CD14-positive monocyte (primary cell): Measurements from ENCODE around the gene PERM1. TPM values are rescaled to one million over a fixed set of nuclear protein-coding genes. Genes with fewer than 3 reads are reported as not detected.
"Not testable (repeated sequence)": the region's sequence is repeated elsewhere in the genome, so short reads cannot be mapped to it uniquely, and the experiment has no call there.

Experiments used
- DNase-seq, 3 donors: peaks; one replicate each; pipeline ENCODE4 v3.0.0-alpha.2; 2011 to 2022
- H2AFZ ChIP-seq: 2 replicates; pipeline ENCODE4 v1.6.0; 2012; ENCODE audit warnings: mild to moderate bottlenecking, low read depth, low read length, inconsistent platforms; ENCODE audit not compliant: insufficient read depth, poor library complexity, severe bottlenecking
- H3K27ac ChIP-seq, 2 donors: 1 replicate in 1 of 2; 2 replicates in 1 of 2; pipeline ENCODE4 v1.5.1; 2012 to 2013; ENCODE audit warnings: low read length in 2 of 2, control low read depth in 1 of 2, inconsistent platforms in 1 of 2, low read depth in 1 of 2, mild to moderate bottlenecking in 1 of 2
- H3K27me3 ChIP-seq, 2 donors: one replicate each; pipeline versions ENCODE4 v1.6.0 to v1.6.1; 2011 to 2013; ENCODE audit warnings: low read length in 2 of 2; ENCODE audit not compliant: control insufficient read depth in 2 of 2, insufficient read depth in 2 of 2
- H3K36me3 ChIP-seq, 2 donors: replicated peaks in 1 of 2; 1 replicate in 1 of 2; 2 replicates in 1 of 2; pipeline versions ENCODE4 v1.5.1 to v1.6.1; 2012 to 2013; ENCODE audit warnings: low read length in 2 of 2, control low read depth in 1 of 2, inconsistent platforms in 1 of 2, mild to moderate bottlenecking in 1 of 2; ENCODE audit not compliant: insufficient read depth in 2 of 2, control insufficient read depth in 1 of 2
- H3K4me1 ChIP-seq, 2 donors: 1 replicate in 1 of 2; 2 replicates in 1 of 2; pipeline versions ENCODE4 v1.5.1 to v1.6.1; 2012 to 2013; ENCODE audit warnings: low read length in 2 of 2, control low read depth in 1 of 2, inconsistent platforms in 1 of 2, mild to moderate bottlenecking in 1 of 2, moderate library complexity in 1 of 2; ENCODE audit not compliant: insufficient read depth in 2 of 2, control insufficient read depth in 1 of 2
- H3K4me2 ChIP-seq: replicated peaks from 2 replicates; pipeline ENCODE3; 2012; ENCODE audit warnings: low read length, moderate library complexity, mild to moderate bottlenecking; ENCODE audit not compliant: poor library complexity, severe bottlenecking; ENCODE audit errors: extremely low read depth
- H3K4me3 ChIP-seq, 3 experiments: fragments of 200-600 bp in 1 of 3; sonication (generic) in 1 of 3; replicated peaks in 1 of 3; 1 replicate in 2 of 3; 2 replicates in 1 of 3; pipeline ENCODE4 v1.5.1; 2011 to 2013; ENCODE audit warnings: low read length in 3 of 3, mild to moderate bottlenecking in 3 of 3, control low read depth in 2 of 3, low read depth in 2 of 3, inconsistent platforms in 1 of 3, moderate library complexity in 1 of 3
- H3K79me2 ChIP-seq: 2 replicates; pipeline ENCODE4 v1.6.0; 2012; ENCODE audit warnings: mild to moderate bottlenecking, control low read depth, inconsistent platforms, low read length, moderate library complexity; ENCODE audit not compliant: insufficient read depth
- H3K9ac ChIP-seq: 2 replicates; pipeline ENCODE4 v1.6.0; 2017; ENCODE audit warnings: low read length, mild to moderate bottlenecking; ENCODE audit not compliant: insufficient read depth, poor library complexity, severe bottlenecking
- H3K9me3 ChIP-seq, 2 donors: replicated peaks in 1 of 2; 1 replicate in 1 of 2; 2 replicates in 1 of 2; pipeline versions ENCODE4 v1.5.1 to v1.6.1; 2012 to 2013; ENCODE audit warnings: low read length in 2 of 2, control low read depth in 1 of 2; ENCODE audit not compliant: control insufficient read depth in 1 of 2, insufficient read depth in 1 of 2
- H4K20me1 ChIP-seq: 2 replicates; pipeline ENCODE4 v1.6.0; 2012; ENCODE audit warnings: mild to moderate bottlenecking, low read length, control low read depth, moderate library complexity; ENCODE audit not compliant: insufficient read depth
- H3K27ac Mint-ChIP-seq, 7 donors: one replicate each; pipeline ENCODE4 v1.8.0; 2020; ENCODE audit warnings: mild to moderate bottlenecking in 7 of 7, mixed read lengths in 7 of 7, moderate library complexity in 6 of 7, inconsistent platforms in 2 of 7
- H3K27me3 Mint-ChIP-seq, 3 donors: one replicate each; pipeline ENCODE4 v1.8.0; 2021 to 2022; ENCODE audit warnings: low read depth in 3 of 3, mild to moderate bottlenecking in 3 of 3, mixed read lengths in 3 of 3, moderate library complexity in 3 of 3, inconsistent platforms in 1 of 3
- H3K36me3 Mint-ChIP-seq, 2 donors: one replicate each; pipeline ENCODE4 v1.8.0; 2020; ENCODE audit warnings: mixed read lengths in 2 of 2, inconsistent platforms in 1 of 2, mild to moderate bottlenecking in 1 of 2
- H3K4me1 Mint-ChIP-seq: one replicate; pipeline ENCODE4 v1.8.0; 2020; ENCODE audit warnings: mild to moderate bottlenecking, mixed read lengths
- H3K4me3 Mint-ChIP-seq, 2 donors: one replicate each; pipeline ENCODE4 v1.8.0; 2020; ENCODE audit warnings: mild to moderate bottlenecking in 2 of 2, mixed read lengths in 2 of 2, moderate library complexity in 1 of 2
- H3K9me3 Mint-ChIP-seq, 7 donors: one replicate each; pipeline ENCODE4 v1.8.0; 2020 to 2022; ENCODE audit warnings: mixed read lengths in 7 of 7, mild to moderate bottlenecking in 6 of 7, moderate library complexity in 6 of 7, inconsistent platforms in 2 of 7
- whole genome bisulfite sequencing: methylation state at CpG from one replicate; pipeline ENCODE4 v1.1.5; 2013; ENCODE audit warnings: missing lambda C conversion rate; ENCODE audit not compliant: insufficient coverage; 5-methylcytosine and 5-hydroxymethylcytosine counted together
- intact Hi-C, 2 donors: fragments of 100-400 bp; cut with micrococcal nuclease; formaldehyde crosslinking; loops; one replicate each; pipeline versions ENCODE4 v1.15.0 to v1.15.1; 2023
- polyA plus RNA-seq, 3 donors: library from polyadenylated mRNA; depleted of rRNA in 1 of 3; unstranded in 2 of 3; stranded (reverse) in 1 of 3; fragments of 300-500 nt in 2 of 3; fragments of >200 nt in 1 of 3; fragmentation: Illumina TruSeq in 2 of 3; gene quantifications; 1 replicate in 2 of 3; 2 replicates in 1 of 3; pipeline ENCODE4 v1.2.3, GENCODE V29; 2012 to 2021
- TF ChIP-seq, protein P1 (sequence below): fragments of 200-600 bp; IDR thresholded peaks from one replicate; pipeline ENCODE4 v1.8.0; 2022; ENCODE audit warnings: antibody characterized with exemption, mild to moderate bottlenecking

Gene PERM1
- polyA plus RNA-seq, 3 donors: not detected

GRCh38 chr1:991895-992294 lies 10.0 kb upstream of the PERM1 start:
- H2AFZ ChIP-seq: no peak overlapping the region
- Mint-ChIP-seq H3K27ac (no peak overlapping the region), H3K9me3 (peaks cover 14 to 39% (median 31%) of the 10 kb centered on the region in 7 donors), H3K27me3 (peaks cover 51 to 78% (median 66%) of the 10 kb centered on the region in 3 donors), H3K4me3 (peak overlapping the region in 1 of 2 donors; percentile 1), H3K36me3 (peaks cover 0 to 2% of the 10 kb centered on the region in 2 donors), H3K4me1 (peaks cover 3% of the 10 kb centered on the region)
- TF ChIP-seq, protein P1, sequence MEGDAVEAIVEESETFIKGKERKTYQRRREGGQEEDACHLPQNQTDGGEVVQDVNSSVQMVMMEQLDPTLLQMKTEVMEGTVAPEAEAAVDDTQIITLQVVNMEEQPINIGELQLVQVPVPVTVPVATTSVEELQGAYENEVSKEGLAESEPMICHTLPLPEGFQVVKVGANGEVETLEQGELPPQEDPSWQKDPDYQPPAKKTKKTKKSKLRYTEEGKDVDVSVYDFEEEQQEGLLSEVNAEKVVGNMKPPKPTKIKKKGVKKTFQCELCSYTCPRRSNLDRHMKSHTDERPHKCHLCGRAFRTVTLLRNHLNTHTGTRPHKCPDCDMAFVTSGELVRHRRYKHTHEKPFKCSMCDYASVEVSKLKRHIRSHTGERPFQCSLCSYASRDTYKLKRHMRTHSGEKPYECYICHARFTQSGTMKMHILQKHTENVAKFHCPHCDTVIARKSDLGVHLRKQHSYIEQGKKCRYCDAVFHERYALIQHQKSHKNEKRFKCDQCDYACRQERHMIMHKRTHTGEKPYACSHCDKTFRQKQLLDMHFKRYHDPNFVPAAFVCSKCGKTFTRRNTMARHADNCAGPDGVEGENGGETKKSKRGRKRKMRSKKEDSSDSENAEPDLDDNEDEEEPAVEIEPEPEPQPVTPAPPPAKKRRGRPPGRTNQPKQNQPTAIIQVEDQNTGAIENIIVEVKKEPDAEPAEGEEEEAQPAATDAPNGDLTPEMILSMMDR: no peak
- peaks cover 2 to 32% of the 10 kb centered on the region in 2 donors for H3K27me3 ChIP-seq
- H3K4me2 ChIP-seq: no peak overlapping the region
- WGBS: 100% methylated on average over 1 of the region's 10 CpGs
- no peak overlapping the region for H3K4me3 ChIP-seq
- H3K4me1 ChIP-seq: no peaks in the 10 kb centered on the region
- no peak for DNase-seq
- no peaks in the 10 kb centered on the region for H4K20me1 ChIP-seq
- H3K9ac ChIP-seq: no peak overlapping the region
- H3K27ac ChIP-seq: no peak overlapping the region
- intact Hi-C loops: no loop called here
- H3K36me3 ChIP-seq: no peaks in the 10 kb centered on the region
- H3K79me2 ChIP-seq: no peaks in the 10 kb centered on the region
- peaks cover 14 to 22% of the 10 kb centered on the region in 2 donors for H3K9me3 ChIP-seq

DNA sequence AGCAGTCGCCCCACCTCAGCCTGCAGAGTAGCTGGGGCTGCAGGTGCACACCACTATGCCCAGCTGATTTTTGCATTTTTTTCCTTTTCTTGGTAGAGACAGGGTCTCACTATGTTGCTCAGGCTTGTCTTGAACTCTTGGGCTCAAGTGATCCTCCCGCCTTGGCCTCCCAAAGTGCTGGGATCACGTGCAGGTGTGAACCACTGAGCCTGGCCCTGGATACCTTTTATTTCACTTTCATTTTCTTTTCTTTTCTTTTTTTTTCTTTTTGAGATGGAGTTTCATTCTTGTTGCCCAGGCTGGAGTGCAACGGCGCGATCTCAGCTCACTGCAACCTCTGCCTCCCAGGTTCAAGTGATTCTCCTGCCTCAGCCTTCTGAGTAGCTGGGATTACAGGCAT lies 9.4 kb upstream of the PERM1 start:
- H2AFZ ChIP-seq, intact Hi-C loops, H3K36me3 Mint-ChIP-seq, H3K4me2 ChIP-seq, DNase-seq, H3K4me3 ChIP-seq, H3K4me1 ChIP-seq, H3K79me2 ChIP-seq, H4K20me1 ChIP-seq, H3K36me3 ChIP-seq, H3K27ac Mint-ChIP-seq, H3K4me1 Mint-ChIP-seq, H3K27ac ChIP-seq, H3K9ac ChIP-seq: not testable (repeated sequence)
- Histone ChIP-seq H3K27me3 (peaks cover 0 to 31% of the 10 kb centered on the region in 2 donors), H3K9me3 (peaks cover 13 to 22% of the 10 kb centered on the region in 2 donors)
- Mint-ChIP-seq H3K9me3 (peaks cover 14 to 39% (median 30%) of the 10 kb centered on the region in 7 donors), H3K4me3 (peak overlapping the region in 1 of 2 donors; percentile 20), H3K27me3 (peaks cover 51 to 81% (median 65%) of the 10 kb centered on the region in 3 donors)
- WGBS: 100% methylated on average over 1 of the region's 6 CpGs

GRCh38 chr1:988061-988460 lies 6.2 kb upstream of the PERM1 start:
- H3K79me2 ChIP-seq, H3K4me1 Mint-ChIP-seq, H3K4me1 ChIP-seq, H3K4me3 ChIP-seq, H3K27ac ChIP-seq, H4K20me1 ChIP-seq, DNase-seq, H3K36me3 Mint-ChIP-seq, H3K36me3 ChIP-seq, H3K9ac ChIP-seq, H3K4me2 ChIP-seq, H3K27ac Mint-ChIP-seq, H2AFZ ChIP-seq: not testable (repeated sequence)
- H3K4me3 Mint-ChIP-seq: peak overlapping the region in 1 of 2 donors; percentile 43
- no CpG with 5 or more reads among the region's 5 CpGs for WGBS
- H3K27me3 Mint-ChIP-seq: peaks cover 53 to 77% (median 58%) of the 10 kb centered on the region in 3 donors
- H3K9me3 Mint-ChIP-seq: peaks cover 14 to 32% (median 23%) of the 10 kb centered on the region in 7 donors
- intact Hi-C loops: loop anchor here in 1 of 2 donors (10.0 kb wide), 1 partner anchor 77 kb away; no protein-coding TSS in a partner anchor
- peaks cover 10 to 14% of the 10 kb centered on the region in 2 donors for H3K9me3 ChIP-seq
- H3K27me3 ChIP-seq: peaks cover 0 to 20% of the 10 kb centered on the region in 2 donors
